GM12864 (cell line): Measurements from ENCODE around the gene CHRNB2.

Experiments
- DNase-seq: peaks from one replicate; pipeline ENCODE4 v3.0.0-alpha.2; 2011; ENCODE audit warnings: low read depth
- H3K4me3 ChIP-seq: 2 replicates; pipeline ENCODE4 v1.5.1; 2011; ENCODE audit warnings: mild to moderate bottlenecking, low read depth, low read length, control low read depth
- TF ChIP-seq, protein P1 (sequence below): IDR thresholded peaks from 2 replicates; pipeline ENCODE4 v1.5.1; 2011; ENCODE audit warnings: low read depth, mild to moderate bottlenecking, moderate library complexity, low read length, control low read depth, inconsistent platforms; ENCODE audit errors: missing control alignments

Gene CHRNB2, protein sequence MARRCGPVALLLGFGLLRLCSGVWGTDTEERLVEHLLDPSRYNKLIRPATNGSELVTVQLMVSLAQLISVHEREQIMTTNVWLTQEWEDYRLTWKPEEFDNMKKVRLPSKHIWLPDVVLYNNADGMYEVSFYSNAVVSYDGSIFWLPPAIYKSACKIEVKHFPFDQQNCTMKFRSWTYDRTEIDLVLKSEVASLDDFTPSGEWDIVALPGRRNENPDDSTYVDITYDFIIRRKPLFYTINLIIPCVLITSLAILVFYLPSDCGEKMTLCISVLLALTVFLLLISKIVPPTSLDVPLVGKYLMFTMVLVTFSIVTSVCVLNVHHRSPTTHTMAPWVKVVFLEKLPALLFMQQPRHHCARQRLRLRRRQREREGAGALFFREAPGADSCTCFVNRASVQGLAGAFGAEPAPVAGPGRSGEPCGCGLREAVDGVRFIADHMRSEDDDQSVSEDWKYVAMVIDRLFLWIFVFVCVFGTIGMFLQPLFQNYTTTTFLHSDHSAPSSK

DNA sequence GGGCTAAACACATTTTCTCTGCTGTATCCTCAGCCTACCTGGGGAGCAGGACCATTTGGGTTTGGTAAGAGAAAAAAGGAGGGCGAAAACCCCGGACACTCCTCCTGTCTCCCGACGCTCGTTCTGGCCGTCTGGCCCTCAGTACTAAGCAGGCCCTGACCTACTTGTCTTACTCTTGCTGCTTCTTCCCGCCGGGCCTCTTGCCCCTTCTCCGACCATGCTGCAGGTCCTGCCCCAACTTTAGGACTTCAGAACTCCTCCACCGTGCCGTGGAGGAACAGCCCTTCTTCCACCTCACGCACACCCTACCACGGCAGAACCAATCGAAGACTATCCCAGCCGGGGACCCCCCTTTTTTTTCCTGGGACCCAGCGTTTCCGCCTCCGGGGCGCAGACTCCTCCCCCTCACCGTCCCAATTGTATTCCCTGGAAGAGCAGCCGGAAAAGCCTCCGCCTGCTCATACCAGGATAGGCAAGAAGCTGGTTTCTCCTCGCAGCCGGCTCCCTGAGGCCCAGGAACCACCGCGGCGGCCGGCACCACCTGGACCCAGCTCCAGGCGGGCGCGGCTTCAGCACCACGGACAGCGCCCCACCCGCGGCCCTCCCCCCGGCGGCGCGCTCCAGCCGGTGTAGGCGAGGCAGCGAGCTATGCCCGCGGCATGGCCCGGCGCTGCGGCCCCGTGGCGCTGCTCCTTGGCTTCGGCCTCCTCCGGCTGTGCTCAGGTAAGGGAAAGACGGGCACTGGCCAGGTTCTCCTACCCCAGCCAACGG, at the start of gene CHRNB2:
CHRNB2 (plus strand) TSS at position 393 of the 771 bp plus-strand sequence; CDS start at position 660, 267 bp downstream.
- no peak within 1 kb of the TSS for H3K4me3 ChIP-seq
- DNase-seq: no peak

DNA sequence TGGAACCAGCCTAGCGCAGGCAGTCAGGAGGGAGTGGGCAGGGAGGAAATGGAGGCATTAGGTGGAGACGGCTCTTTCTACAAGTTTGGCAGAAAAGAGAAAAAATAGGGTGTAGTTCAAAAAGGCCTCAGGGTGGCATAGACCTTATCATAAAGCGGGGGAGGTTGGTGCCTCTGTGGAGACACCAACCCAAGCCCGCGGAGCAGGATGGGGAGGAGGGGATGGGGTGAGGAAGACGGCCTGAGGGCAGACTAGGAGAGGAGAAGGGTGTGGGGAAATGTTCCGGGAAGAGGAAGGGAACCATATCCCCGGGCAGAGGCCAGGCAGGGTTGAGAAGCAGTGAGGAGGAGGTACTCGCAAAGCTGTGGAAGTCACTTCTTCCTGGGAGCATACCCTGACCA, 48.0 kb upstream of the CHRNB2 start:
- DNase-seq: no peak
- TF ChIP-seq, protein P1, sequence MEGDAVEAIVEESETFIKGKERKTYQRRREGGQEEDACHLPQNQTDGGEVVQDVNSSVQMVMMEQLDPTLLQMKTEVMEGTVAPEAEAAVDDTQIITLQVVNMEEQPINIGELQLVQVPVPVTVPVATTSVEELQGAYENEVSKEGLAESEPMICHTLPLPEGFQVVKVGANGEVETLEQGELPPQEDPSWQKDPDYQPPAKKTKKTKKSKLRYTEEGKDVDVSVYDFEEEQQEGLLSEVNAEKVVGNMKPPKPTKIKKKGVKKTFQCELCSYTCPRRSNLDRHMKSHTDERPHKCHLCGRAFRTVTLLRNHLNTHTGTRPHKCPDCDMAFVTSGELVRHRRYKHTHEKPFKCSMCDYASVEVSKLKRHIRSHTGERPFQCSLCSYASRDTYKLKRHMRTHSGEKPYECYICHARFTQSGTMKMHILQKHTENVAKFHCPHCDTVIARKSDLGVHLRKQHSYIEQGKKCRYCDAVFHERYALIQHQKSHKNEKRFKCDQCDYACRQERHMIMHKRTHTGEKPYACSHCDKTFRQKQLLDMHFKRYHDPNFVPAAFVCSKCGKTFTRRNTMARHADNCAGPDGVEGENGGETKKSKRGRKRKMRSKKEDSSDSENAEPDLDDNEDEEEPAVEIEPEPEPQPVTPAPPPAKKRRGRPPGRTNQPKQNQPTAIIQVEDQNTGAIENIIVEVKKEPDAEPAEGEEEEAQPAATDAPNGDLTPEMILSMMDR: no peak
- H3K4me3 ChIP-seq: no peak overlapping the region

More for the DNA sequence above, at the start of gene CHRNB2:
- TF ChIP-seq, protein P1: no peak

DNA sequence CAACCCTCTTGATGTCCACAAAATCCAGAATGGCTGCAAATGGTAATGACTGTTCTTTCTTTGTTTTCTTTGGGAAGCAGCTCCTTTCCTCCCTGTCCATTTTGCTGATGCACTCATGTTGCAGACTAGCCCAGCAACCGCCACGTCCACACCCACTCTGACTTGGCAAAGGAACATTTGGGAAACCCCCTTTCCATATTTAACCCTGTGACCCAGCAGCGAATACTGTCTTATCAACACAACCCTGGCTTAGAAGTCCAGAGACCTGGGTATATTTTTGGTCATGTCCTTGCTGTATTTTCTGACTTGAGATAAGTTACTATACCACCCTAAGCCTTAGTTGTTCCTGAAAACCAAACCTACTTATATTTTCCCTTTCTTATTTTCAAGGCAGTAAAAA, 47.2 kb upstream of the CHRNB2 start:
- TF ChIP-seq, protein P1: no peak
- no peak overlapping the region for H3K4me3 ChIP-seq
- DNase-seq: no peak

DNA sequence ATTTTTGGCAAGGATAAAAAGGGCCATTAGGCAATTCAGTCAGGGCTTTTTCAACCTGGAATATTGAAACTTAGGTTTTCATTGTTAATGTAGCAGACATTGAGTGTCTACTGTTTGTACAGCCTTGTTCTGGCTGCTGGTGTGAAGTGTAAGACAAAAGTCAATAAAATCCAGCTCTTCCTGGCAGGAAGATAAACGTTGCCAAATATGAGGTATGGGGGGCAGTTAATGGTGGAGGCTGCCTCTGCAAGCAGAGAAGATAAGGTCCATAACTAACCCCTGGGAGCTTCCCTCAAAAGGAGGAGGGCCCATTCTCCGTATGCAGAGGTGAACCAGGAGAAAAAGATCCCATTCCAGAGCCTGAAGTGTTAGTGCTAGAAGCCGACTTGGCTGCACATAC, 45.9 kb upstream of the CHRNB2 start:
- no peak overlapping the region for H3K4me3 ChIP-seq
- TF ChIP-seq, protein P1: no peak
- DNase-seq: no peak

DNA sequence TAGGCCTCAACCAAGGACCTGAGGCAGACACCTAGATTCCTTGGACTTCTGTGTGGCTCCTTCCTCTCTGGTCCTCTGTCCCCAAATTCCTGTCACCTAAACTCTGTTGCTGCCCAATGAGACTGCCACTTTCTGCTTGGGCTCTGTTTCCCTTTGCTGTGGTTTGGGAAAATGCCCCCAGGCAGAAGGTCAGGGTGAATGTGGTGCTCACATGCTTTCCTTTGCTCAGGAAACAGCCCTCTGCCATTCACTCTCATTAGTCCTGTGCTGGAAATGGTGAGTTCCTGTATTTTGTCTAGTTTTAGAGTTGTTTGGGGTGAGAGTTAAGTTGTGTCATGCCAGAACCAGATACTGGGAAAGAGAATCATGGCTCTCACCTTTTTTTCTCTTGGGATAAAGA, 42.7 kb upstream of the CHRNB2 start:
- no peak for DNase-seq
- H3K4me3 ChIP-seq: no peak overlapping the region
- TF ChIP-seq, protein P1: no peak

DNA sequence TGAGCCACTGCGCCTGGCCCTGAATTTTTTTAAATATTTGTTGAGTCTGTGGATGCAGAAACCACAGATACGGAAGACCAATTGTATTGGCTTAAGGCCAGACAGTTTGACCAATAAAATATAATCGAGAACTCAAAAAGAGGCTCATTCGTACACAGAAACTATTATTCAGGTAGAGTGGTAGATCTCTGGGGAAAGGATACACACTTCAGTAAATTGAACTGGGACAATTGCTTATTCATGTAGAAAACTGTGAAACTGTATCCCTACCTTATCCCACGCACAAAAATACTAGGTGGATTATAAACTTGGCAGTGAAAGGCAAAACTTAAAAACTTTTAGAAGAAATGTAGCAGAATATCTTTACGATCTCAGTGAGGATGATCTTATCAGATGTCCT, 40.4 kb upstream of the CHRNB2 start:
- no peak for DNase-seq
- H3K4me3 ChIP-seq: no peak overlapping the region
- TF ChIP-seq, protein P1: no peak
